Brain microvascular endothelial cell (primary cell): ENCODE data around the gene FKBP7.
"Not testable (repeated sequence)": the region's sequence is repeated elsewhere in the genome, so short reads cannot be mapped to it uniquely, and the experiment has no call there.

Source experiments
- DNase-seq: peaks from one replicate; pipeline ENCODE4 v3.0.0-alpha.2; 2020
- H3K27ac ChIP-seq: fragments of 250-450 bp; sonication (Bioruptor Pico); 2 replicates; pipeline ENCODE4 v1.5.1; 2020; ENCODE audit warnings: mild to moderate bottlenecking, moderate library complexity
- H3K27me3 ChIP-seq: fragments of 250-450 bp; sonication (Bioruptor Pico); replicated peaks from 2 replicates; pipeline ENCODE4 v1.5.1; 2020; ENCODE audit warnings: mild to moderate bottlenecking
- H3K36me3 ChIP-seq: fragments of 250-450 bp; sonication (Bioruptor Pico); replicated peaks from 2 replicates; pipeline ENCODE4 v1.5.1; 2020; ENCODE audit warnings: mild to moderate bottlenecking
- H3K4me3 ChIP-seq: 2 replicates; pipeline ENCODE4 v1.5.1; 2011; ENCODE audit warnings: low read depth, mild to moderate bottlenecking, control low read depth, low read length, moderate library complexity
- in situ Hi-C: cut with HindIII; loops from 2 replicates; pipeline ENCODE4 v1.10.0; 2017; ENCODE audit warnings: low sequenced_read_pairs, low pct_ligation_motif_present
- TF ChIP-seq, protein P1 (sequence below): IDR thresholded peaks from 2 replicates; pipeline ENCODE4 v1.5.1; 2011; ENCODE audit warnings: low read depth, mild to moderate bottlenecking, moderate library complexity, low read length, control low read depth, inconsistent platforms; ENCODE audit errors: missing control alignments

FKBP7 gene, protein sequence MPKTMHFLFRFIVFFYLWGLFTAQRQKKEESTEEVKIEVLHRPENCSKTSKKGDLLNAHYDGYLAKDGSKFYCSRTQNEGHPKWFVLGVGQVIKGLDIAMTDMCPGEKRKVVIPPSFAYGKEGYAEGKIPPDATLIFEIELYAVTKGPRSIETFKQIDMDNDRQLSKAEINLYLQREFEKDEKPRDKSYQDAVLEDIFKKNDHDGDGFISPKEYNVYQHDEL

GRCh38 chr2:178478439-178479274, at the start of gene FKBP7:
Gene FKBP7, minus strand, starts transcription at chr2:178478600. Its CDS starts 101 bp downstream, at chr2:178478499.
- Histone ChIP-seq H3K27ac (peak within 1 kb of the TSS; percentile 88), H3K4me3 (peak within 1 kb of the TSS; percentile 77), H3K27me3 (no peaks in the 10 kb centered on the region), H3K36me3 (no peaks in the 10 kb centered on the region)
- in situ Hi-C loops, result no loop called here
- DNase-seq, result peak; percentile 79
- TF ChIP-seq, protein P1, sequence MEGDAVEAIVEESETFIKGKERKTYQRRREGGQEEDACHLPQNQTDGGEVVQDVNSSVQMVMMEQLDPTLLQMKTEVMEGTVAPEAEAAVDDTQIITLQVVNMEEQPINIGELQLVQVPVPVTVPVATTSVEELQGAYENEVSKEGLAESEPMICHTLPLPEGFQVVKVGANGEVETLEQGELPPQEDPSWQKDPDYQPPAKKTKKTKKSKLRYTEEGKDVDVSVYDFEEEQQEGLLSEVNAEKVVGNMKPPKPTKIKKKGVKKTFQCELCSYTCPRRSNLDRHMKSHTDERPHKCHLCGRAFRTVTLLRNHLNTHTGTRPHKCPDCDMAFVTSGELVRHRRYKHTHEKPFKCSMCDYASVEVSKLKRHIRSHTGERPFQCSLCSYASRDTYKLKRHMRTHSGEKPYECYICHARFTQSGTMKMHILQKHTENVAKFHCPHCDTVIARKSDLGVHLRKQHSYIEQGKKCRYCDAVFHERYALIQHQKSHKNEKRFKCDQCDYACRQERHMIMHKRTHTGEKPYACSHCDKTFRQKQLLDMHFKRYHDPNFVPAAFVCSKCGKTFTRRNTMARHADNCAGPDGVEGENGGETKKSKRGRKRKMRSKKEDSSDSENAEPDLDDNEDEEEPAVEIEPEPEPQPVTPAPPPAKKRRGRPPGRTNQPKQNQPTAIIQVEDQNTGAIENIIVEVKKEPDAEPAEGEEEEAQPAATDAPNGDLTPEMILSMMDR, result peak; percentile 84

- Histone ChIP-seq H3K27me3 (no peaks in the 10 kb centered on the region), H3K36me3 (no peaks in the 10 kb centered on the region), H3K27ac (no peak overlapping the region), H3K4me3 (no peak overlapping the region)
- DNase-seq, result no peak
- TF ChIP-seq, protein P1, result no peak
- in situ Hi-C loops, result no loop called here
Observed at GRCh38 chr2:178527592-178527991, 49.2 kb upstream of the FKBP7 start.

- in situ Hi-C loops, result no loop called here
- no peak overlapping the region for H3K4me3 ChIP-seq
- DNase-seq, result no peak
Observed at GRCh38 chr2:178526256-178526655, 47.9 kb upstream of the FKBP7 start.

DNA sequence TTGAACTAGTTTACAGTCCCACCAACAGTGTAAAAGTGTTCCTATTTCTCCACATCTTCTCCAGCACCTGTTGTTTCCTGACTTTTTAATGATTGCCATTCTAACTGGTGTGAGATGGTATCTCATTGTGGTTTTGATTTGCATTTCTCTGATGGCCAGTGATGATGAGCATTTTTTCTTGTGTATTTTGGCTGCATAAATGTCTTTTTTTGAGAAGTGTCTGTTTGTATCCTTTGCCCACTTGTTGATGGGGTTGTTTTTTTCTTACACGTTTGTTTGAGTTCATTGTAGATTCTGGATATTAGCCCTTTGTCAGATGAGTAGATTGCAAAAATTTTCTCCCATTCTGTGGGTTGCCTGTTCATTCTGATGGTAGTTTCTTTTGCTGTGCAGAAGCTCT, 47.1 kb upstream of the FKBP7 start:
- H3K36me3 ChIP-seq, in situ Hi-C loops, DNase-seq, H3K27ac ChIP-seq, H3K4me3 ChIP-seq, H3K27me3 ChIP-seq: not testable (repeated sequence)

More at GRCh38 chr2:178526256-178526655, 47.9 kb upstream of the FKBP7 start:
- H3K27ac ChIP-seq, result no peak overlapping the region
- TF ChIP-seq, protein P1, result no peak
- no peaks in the 10 kb centered on the region for H3K27me3 ChIP-seq
- H3K36me3 ChIP-seq, result no peaks in the 10 kb centered on the region

DNA sequence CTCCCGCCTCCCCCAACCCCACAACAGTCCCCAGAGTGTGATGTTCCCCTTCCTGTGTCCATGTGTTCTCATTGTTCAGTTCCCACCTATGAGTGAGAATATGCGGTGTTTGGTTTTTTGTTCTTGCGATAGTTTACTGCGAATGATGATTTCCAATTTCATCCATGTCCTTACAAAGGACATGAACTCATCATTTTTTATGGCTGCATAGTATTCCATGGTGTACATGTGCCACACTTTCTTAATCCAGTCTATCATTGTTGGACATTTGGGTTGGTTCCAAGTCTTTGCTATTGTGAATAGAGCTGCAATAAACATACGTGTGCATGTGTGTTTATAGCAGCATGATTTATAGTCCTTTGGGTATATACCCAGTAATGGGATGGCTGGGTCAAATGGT, 46.6 kb upstream of the FKBP7 start:
- H3K4me3 ChIP-seq, DNase-seq, in situ Hi-C loops, H3K36me3 ChIP-seq, H3K27me3 ChIP-seq, H3K27ac ChIP-seq: not testable (repeated sequence)

- TF ChIP-seq, protein P1, result no peak
- Histone ChIP-seq H3K27ac (no peak overlapping the region), H3K27me3 (no peaks in the 10 kb centered on the region), H3K4me3 (peak overlapping the region; percentile 77), H3K36me3 (peaks cover under 1% of the 10 kb centered on the region)
- DNase-seq, result no peak
- in situ Hi-C loops, result no loop called here
Observed at GRCh38 chr2:178523596-178524134, 45.3 kb upstream of the FKBP7 start.
